EH (cell line): Measurements from ENCODE around the gene XPO6.
"Not testable (repeated sequence)": the region's sequence is repeated elsewhere in the genome, so short reads cannot be mapped to it uniquely, and the experiment has no call there.

ENCODE experiments used
- DNase-seq: peaks from one replicate; pipeline ENCODE4 v3.0.0-alpha.2; 2015; ENCODE audit warnings: low read depth

The XPO6 gene

GRCh38 chr16:28155293-28155692, 56.5 kb downstream of the XPO6 start:
- DNase-seq, result no peak

GRCh38 chr16:28151180-28151579, 60.6 kb downstream of the XPO6 start:
- no peak for DNase-seq

GRCh38 chr16:28149011-28149888, 62.5 kb downstream of the XPO6 start:
- no peak for DNase-seq

GRCh38 chr16:28146536-28146935, 65.2 kb downstream of the XPO6 start:
- no peak for DNase-seq

GRCh38 chr16:28145796-28146195, 66.0 kb downstream of the XPO6 start:
- DNase-seq, result no peak

- DNase-seq, result no peak
These were observed 70.8 kb downstream of the XPO6 start for GRCh38 chr16:28140788-28141618.

- no peak for DNase-seq
These were observed 72.2 kb downstream of the XPO6 start for GRCh38 chr16:28139530-28139929.

- peak; percentile 8 for DNase-seq
These were observed 74.9 kb downstream of the XPO6 start for GRCh38 chr16:28136751-28137434.

- DNase-seq, result no peak
These were observed 78.1 kb downstream of the XPO6 start for GRCh38 chr16:28133666-28134065.

- DNase-seq, result no peak
These were observed 79.9 kb downstream of the XPO6 start for GRCh38 chr16:28131743-28132393.

- no peak for DNase-seq
These were observed 80.6 kb downstream of the XPO6 start for GRCh38 chr16:28131181-28131580.

GRCh38 chr16:28130099-28131088, 81.4 kb downstream of the XPO6 start:
- peak; percentile 57 for DNase-seq

- no peak for DNase-seq
These were observed 84.8 kb downstream of the XPO6 start for GRCh38 chr16:28126684-28127620.

- no peak for DNase-seq
These were observed 86.2 kb downstream of the XPO6 start for GRCh38 chr16:28125592-28125991.

- no peak for DNase-seq
These were observed 90.2 kb downstream of the XPO6 start for GRCh38 chr16:28121527-28121926.

- DNase-seq, result no peak
These were observed 91.0 kb downstream of the XPO6 start for GRCh38 chr16:28120754-28121153.

- DNase-seq, result no peak
These were observed 93.1 kb downstream of the XPO6 start for GRCh38 chr16:28118637-28119036.

GRCh38 chr16:28117168-28117565, 94.6 kb downstream of the XPO6 start:
- DNase-seq, result no peak

- DNase-seq, result not testable (repeated sequence)
These were observed 95.9 kb downstream of the XPO6 start for GRCh38 chr16:28115866-28116265.

GRCh38 chr16:28112908-28113307, 98.9 kb downstream of the XPO6 start:
- DNase-seq, result no peak
